H9 (cell line): ENCODE measurements around the gene OR2A1. TPM values are rescaled to one million over a fixed set of nuclear protein-coding genes. Genes with fewer than 3 reads are reported as not detected.
"Not testable (repeated sequence)": the region's sequence is repeated elsewhere in the genome, so short reads cannot be mapped to it uniquely, and the experiment has no call there.

Experiments
- DNase-seq: peaks from one replicate; pipeline ENCODE4 v3.0.0-alpha.2; 2017
- H2AFZ ChIP-seq: one replicate; pipeline ENCODE4 v1.6.1; 2013; ENCODE audit warnings: mild to moderate bottlenecking, low read length, control low read depth, moderate library complexity
- H2AK5ac ChIP-seq: 2 replicates; pipeline ENCODE4 v1.6.1; 2013; ENCODE audit warnings: low read length, control low read depth, mixed read lengths; ENCODE audit not compliant: insufficient read length
- H2BK120ac ChIP-seq: one replicate; pipeline ENCODE4 v1.6.1; 2013; ENCODE audit warnings: low read depth, mild to moderate bottlenecking, low read length, control low read depth, inconsistent platforms; ENCODE audit not compliant: poor library complexity, severe bottlenecking
- H2BK12ac ChIP-seq: 2 replicates; pipeline ENCODE4 v1.6.1; 2013; ENCODE audit warnings: low read length, control low read depth, mixed read lengths, low read depth; ENCODE audit not compliant: insufficient read length
- H2BK15ac ChIP-seq: 2 replicates; pipeline ENCODE4 v1.6.1; 2013; ENCODE audit warnings: low read depth, low read length, control low read depth
- H2BK20ac ChIP-seq: one replicate; pipeline ENCODE4 v1.6.1; 2013; ENCODE audit warnings: low read depth, mild to moderate bottlenecking, low read length, control low read depth, inconsistent platforms; ENCODE audit not compliant: poor library complexity, severe bottlenecking
- H2BK5ac ChIP-seq: 2 replicates; pipeline ENCODE4 v1.6.1; 2013; ENCODE audit warnings: low read length, control low read depth, mixed read lengths; ENCODE audit not compliant: insufficient read length
- H3K14ac ChIP-seq: 2 replicates; pipeline ENCODE4 v1.6.1; 2013; ENCODE audit warnings: low read length, control low read depth; ENCODE audit not compliant: insufficient read depth
- H3K18ac ChIP-seq: 2 replicates; pipeline ENCODE4 v1.6.1; 2013; ENCODE audit warnings: low read depth, mild to moderate bottlenecking, mixed read lengths, low read length, control low read depth; ENCODE audit not compliant: insufficient read length
- H3K23ac ChIP-seq: 2 replicates; pipeline ENCODE4 v1.6.1; 2013; ENCODE audit warnings: low read length, control low read depth, mixed read lengths, low read depth; ENCODE audit not compliant: insufficient read length
- H3K23me2 ChIP-seq: 2 replicates; pipeline ENCODE4 v1.6.1; 2013; ENCODE audit warnings: low read depth, mild to moderate bottlenecking, mixed read lengths, low read length, control low read depth; ENCODE audit not compliant: insufficient read length, poor library complexity, severe bottlenecking
- H3K27ac ChIP-seq: 2 replicates; pipeline ENCODE4 v1.5.1; 2013; ENCODE audit warnings: low read length, control low read depth, mixed read lengths, low read depth; ENCODE audit not compliant: insufficient read length
- H3K27me3 ChIP-seq: 2 replicates; pipeline ENCODE4 v1.6.1; 2013; ENCODE audit warnings: low read length, control low read depth, inconsistent platforms; ENCODE audit not compliant: insufficient read depth
- H3K4ac ChIP-seq: 2 replicates; pipeline ENCODE4 v1.6.1; 2013; ENCODE audit warnings: low read depth, mild to moderate bottlenecking, control low read depth, inconsistent platforms, low read length, moderate library complexity
- H3K4me1 ChIP-seq: 2 replicates; pipeline ENCODE4 v1.6.1; 2013; ENCODE audit warnings: low read length, control low read depth, inconsistent platforms; ENCODE audit not compliant: insufficient read depth
- H3K4me2 ChIP-seq: 2 replicates; pipeline ENCODE4 v1.6.1; 2013; ENCODE audit warnings: low read length, control low read depth, mixed read lengths; ENCODE audit not compliant: insufficient read length, insufficient read depth
- H3K56ac ChIP-seq: 2 replicates; pipeline ENCODE4 v1.6.1; 2013; ENCODE audit warnings: low read depth, mild to moderate bottlenecking, mixed read lengths, low read length, control low read depth; ENCODE audit not compliant: insufficient read length
- H3K79me1 ChIP-seq: 2 replicates; pipeline ENCODE4 v1.6.1; 2013; ENCODE audit warnings: low read depth, mild to moderate bottlenecking, moderate library complexity, low read length, control low read depth, inconsistent platforms; ENCODE audit not compliant: insufficient read depth, poor library complexity, severe bottlenecking
- H3K79me2 ChIP-seq: 2 replicates; pipeline ENCODE4 v1.6.1; 2013; ENCODE audit warnings: low read length, control low read depth, inconsistent platforms; ENCODE audit not compliant: insufficient read depth
- H3K9ac ChIP-seq: 2 replicates; pipeline ENCODE4 v1.6.1; 2013; ENCODE audit warnings: low read length, control low read depth, mixed read lengths; ENCODE audit not compliant: insufficient read length; ENCODE audit errors: extremely low read depth
- H3K9me3 ChIP-seq: one replicate; pipeline ENCODE4 v1.6.1; 2013; ENCODE audit warnings: low read depth, low read length, inconsistent platforms; ENCODE audit not compliant: control insufficient read depth
- H3T11ph ChIP-seq: one replicate; pipeline ENCODE4 v1.6.1; 2013; ENCODE audit warnings: mild to moderate bottlenecking, low read length, control low read depth, inconsistent platforms
- H4K20me1 ChIP-seq: one replicate; pipeline ENCODE4 v1.6.1; 2013; ENCODE audit not compliant: control insufficient read depth, insufficient read length, insufficient read depth
- H4K5ac ChIP-seq: 2 replicates; pipeline ENCODE4 v1.6.1; 2013; ENCODE audit warnings: low read depth, mild to moderate bottlenecking, mixed read lengths, low read length, control low read depth; ENCODE audit not compliant: insufficient read length
- H4K8ac ChIP-seq: replicated peaks from 2 replicates; pipeline ENCODE4 v1.6.1; 2013; ENCODE audit warnings: low read length, control low read depth, mixed read lengths, low read depth; ENCODE audit not compliant: insufficient read length
- H4K91ac ChIP-seq: 2 replicates; pipeline ENCODE4 v1.6.1; 2013; ENCODE audit warnings: low read depth, mild to moderate bottlenecking, moderate library complexity, mixed read lengths, low read length, control low read depth; ENCODE audit not compliant: insufficient read length
- H3K27ac Mint-ChIP-seq, 3 experiments: 2 replicates in 2 of 3; 3 replicates in 1 of 3; pipeline ENCODE4 v1.8.0; 2020 to 2021; ENCODE audit warnings: mixed read lengths in 3 of 3, mild to moderate bottlenecking in 1 of 3, moderate library complexity in 1 of 3
- H3K27me3 Mint-ChIP-seq: 2 replicates; pipeline ENCODE4 v1.8.0; 2021; ENCODE audit warnings: low read depth, mild to moderate bottlenecking, moderate library complexity, mixed read lengths
- H3K36me3 Mint-ChIP-seq, 3 experiments: 2 replicates in 2 of 3; 3 replicates in 1 of 3; pipeline ENCODE4 v1.8.0; 2020 to 2021; ENCODE audit warnings: low read depth in 3 of 3, mixed read lengths in 3 of 3; ENCODE audit not compliant: insufficient read depth in 1 of 3
- H3K4me1 Mint-ChIP-seq, 2 experiments: 2 replicates each; pipeline ENCODE4 v1.8.0; 2020; ENCODE audit warnings: mixed read lengths in 2 of 2
- H3K4me3 Mint-ChIP-seq, 2 experiments: 2 replicates in 1 of 2; 3 replicates in 1 of 2; pipeline ENCODE4 v1.8.0; 2020 to 2021; ENCODE audit warnings: mild to moderate bottlenecking in 2 of 2, mixed read lengths in 2 of 2, moderate library complexity in 1 of 2
- H3K9me3 Mint-ChIP-seq, 2 experiments: 2 replicates in 1 of 2; 3 replicates in 1 of 2; pipeline ENCODE4 v1.8.0; 2020; ENCODE audit warnings: mild to moderate bottlenecking in 2 of 2, mixed read lengths in 2 of 2, moderate library complexity in 1 of 2
- CTCF ChIP-seq: fragments of 200-600 bp; sonication (generic); conservative IDR thresholded peaks from 3 replicates; pipeline ENCODE4 v1.8.0; 2021; ENCODE audit warnings: antibody characterized with exemption, mild to moderate bottlenecking
- whole genome bisulfite sequencing: extraction: QIAGEN DNeasy Blood & Tissue Kit; methylation state at CpG from one replicate; pipeline ENCODE4 v1.1.7; 2013; ENCODE audit warnings: missing lambda C conversion rate, low lambda C conversion rate, mixed read lengths; ENCODE audit not compliant: insufficient read length; ENCODE audit errors: extremely low coverage; 5-methylcytosine and 5-hydroxymethylcytosine counted together
- total RNA-seq: library from RNA; stranded (reverse); gene quantifications from 2 replicates; pipeline ENCODE4 v1.2.1, GENCODE V29; 2021

The OR2A1 gene
- total RNA-seq, 1 experiment from 2014 or later: not detected

DNA sequence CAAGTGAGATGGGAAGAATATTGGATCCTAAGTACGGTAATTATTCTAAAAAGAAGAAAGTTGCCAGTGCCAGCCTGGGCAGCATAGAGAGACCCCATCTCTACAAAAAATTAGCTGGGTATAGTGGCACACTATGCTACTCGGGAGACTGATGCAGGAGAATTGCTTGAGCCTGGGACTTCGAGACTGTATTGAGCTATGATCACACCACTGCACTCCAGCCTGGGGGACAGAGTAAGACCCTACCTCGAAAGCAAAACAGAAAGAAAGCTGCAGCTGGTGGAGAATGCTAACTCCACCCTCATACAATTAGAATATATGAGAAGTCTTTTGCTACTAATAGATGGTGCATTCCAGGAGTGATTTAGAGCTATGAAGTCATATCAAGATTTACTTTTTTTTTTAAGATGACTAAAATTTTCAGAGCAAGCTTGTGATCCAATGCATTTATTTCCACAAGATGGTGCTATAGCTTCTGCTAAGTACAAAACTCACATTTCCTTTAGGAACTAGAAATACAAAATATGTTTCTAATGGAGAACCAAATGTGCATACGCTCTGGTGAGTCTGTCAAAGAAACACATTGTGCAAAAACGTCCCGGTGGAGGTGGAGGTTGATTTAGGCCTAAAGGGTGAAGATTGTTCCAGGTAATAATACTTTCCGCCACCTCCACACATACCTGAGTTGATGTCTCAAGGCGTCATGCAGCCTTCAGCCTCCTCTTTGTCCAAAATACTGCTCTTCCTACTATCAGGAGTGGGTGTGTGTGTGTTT, 19.2 kb downstream of the OR2A1 start:
- H3K4ac ChIP-seq: not testable (repeated sequence)

GRCh38 chr7:144331996-144332288, 19.7 kb downstream of the OR2A1 start:
- not testable (repeated sequence) for H3K9me3 ChIP-seq, H2AK5ac ChIP-seq, H3K9me3 Mint-ChIP-seq, H4K20me1 ChIP-seq, H2AFZ ChIP-seq, H2BK20ac ChIP-seq, DNase-seq, H3K23me2 ChIP-seq, H4K91ac ChIP-seq, H3K79me1 ChIP-seq, H3K36me3 Mint-ChIP-seq, H4K8ac ChIP-seq, H2BK120ac ChIP-seq, H3K14ac ChIP-seq, H3K18ac ChIP-seq, H4K5ac ChIP-seq, H3T11ph ChIP-seq, H3K4me1 ChIP-seq, H3K23ac ChIP-seq, H3K79me2 ChIP-seq, H2BK5ac ChIP-seq, H3K27ac ChIP-seq, H2BK15ac ChIP-seq, H3K4me2 ChIP-seq, H3K56ac ChIP-seq, H3K4me3 Mint-ChIP-seq, H3K4ac ChIP-seq, H3K27me3 ChIP-seq, H3K9ac ChIP-seq, H3K27me3 Mint-ChIP-seq, H3K4me1 Mint-ChIP-seq, H2BK12ac ChIP-seq
- peak overlapping the region in 1 of 3 experiments; percentile 25; a peak in 1 of 7 replicates for H3K27ac Mint-ChIP-seq
- WGBS: no CpG with 5 or more reads among the region's 2 CpGs

More for the DNA sequence above, 19.2 kb downstream of the OR2A1 start:
- not testable (repeated sequence) for H3K4me2 ChIP-seq, H3K14ac ChIP-seq, H3K23me2 ChIP-seq, H3T11ph ChIP-seq, H3K27me3 Mint-ChIP-seq, H3K79me1 ChIP-seq, H2BK20ac ChIP-seq, H3K27ac ChIP-seq, H3K23ac ChIP-seq, H2AK5ac ChIP-seq, H3K18ac ChIP-seq, H4K8ac ChIP-seq, H3K4me1 ChIP-seq, H2BK12ac ChIP-seq, H3K4me1 Mint-ChIP-seq, H3K27me3 ChIP-seq, H3K9ac ChIP-seq, H4K91ac ChIP-seq, H3K9me3 ChIP-seq, H3K79me2 ChIP-seq, H3K56ac ChIP-seq, H4K5ac ChIP-seq, H2BK120ac ChIP-seq, H3K36me3 Mint-ChIP-seq, H2BK5ac ChIP-seq, DNase-seq, H3K4me3 Mint-ChIP-seq, H2BK15ac ChIP-seq, H3K9me3 Mint-ChIP-seq, H4K20me1 ChIP-seq, H2AFZ ChIP-seq
- no CpG with 5 or more reads among the region's 9 CpGs for WGBS
- TF ChIP-seq CTCF: 0 out of 3 replicates have a peak, but pooled peaks have one; percentile 13
- peak overlapping the region in 1 of 3 experiments; percentile 25; a peak in 1 of 7 replicates for H3K27ac Mint-ChIP-seq
